Measurements from ENCODE around the gene HOXB9.

The HOXB9 gene

DNA sequence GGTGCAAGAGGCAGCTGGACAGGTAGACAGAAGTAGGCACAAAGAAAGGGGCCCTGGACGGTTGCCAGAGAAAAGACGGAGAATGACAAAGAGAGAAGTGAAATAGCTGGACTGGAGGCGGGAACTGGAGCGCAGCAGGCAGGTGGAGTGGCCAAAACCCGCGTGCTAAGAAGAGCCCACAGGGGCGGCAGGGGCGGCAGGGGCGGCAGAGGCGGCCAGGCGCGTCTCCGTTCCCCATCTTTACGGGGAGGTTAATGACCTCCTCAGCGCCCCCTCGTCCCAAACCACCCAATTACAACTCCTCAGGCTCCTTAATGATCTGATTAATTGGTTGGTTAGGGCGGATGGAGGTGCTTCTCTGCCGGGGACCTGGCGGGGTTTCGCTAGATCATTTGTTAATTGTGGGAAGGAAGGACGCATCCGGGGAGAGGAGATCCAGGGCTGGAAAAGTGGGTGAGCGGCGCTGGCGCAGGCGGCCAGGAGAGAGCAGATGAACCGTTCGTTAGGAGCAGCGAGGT is 15.4 kb upstream of the HOXB9 start:
- no peak overlapping the region for H2AFZ ChIP-seq (ENCODE audit: low read length)
- no peaks in the 10 kb centered on the region for H3K9me2 ChIP-seq (ENCODE audit: low read depth, low read length)
- H3K9me3 ChIP-seq (ENCODE audit: low read length) = no peaks in the 10 kb centered on the region
- no peak for TF ChIP-seq EZH2 (IDR thresholded peaks at IDR 0.05; ENCODE audit: borderline replicate concordance, low read length)
- TF ChIP-seq, protein P1, sequence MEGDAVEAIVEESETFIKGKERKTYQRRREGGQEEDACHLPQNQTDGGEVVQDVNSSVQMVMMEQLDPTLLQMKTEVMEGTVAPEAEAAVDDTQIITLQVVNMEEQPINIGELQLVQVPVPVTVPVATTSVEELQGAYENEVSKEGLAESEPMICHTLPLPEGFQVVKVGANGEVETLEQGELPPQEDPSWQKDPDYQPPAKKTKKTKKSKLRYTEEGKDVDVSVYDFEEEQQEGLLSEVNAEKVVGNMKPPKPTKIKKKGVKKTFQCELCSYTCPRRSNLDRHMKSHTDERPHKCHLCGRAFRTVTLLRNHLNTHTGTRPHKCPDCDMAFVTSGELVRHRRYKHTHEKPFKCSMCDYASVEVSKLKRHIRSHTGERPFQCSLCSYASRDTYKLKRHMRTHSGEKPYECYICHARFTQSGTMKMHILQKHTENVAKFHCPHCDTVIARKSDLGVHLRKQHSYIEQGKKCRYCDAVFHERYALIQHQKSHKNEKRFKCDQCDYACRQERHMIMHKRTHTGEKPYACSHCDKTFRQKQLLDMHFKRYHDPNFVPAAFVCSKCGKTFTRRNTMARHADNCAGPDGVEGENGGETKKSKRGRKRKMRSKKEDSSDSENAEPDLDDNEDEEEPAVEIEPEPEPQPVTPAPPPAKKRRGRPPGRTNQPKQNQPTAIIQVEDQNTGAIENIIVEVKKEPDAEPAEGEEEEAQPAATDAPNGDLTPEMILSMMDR (IDR thresholded peaks at IDR 0.05; ENCODE audit: low read length) = no peak
- no peak overlapping the region for H3K4me3 ChIP-seq (ENCODE audit: low read depth, low read length, poor library complexity, severe bottlenecking)
- 0 out of 2 replicates have a peak, but pooled peaks cover 5% of the 10 kb centered on the region for H3K27me3 ChIP-seq (ENCODE audit: insufficient read depth, low read length)
- H3K36me3 ChIP-seq (ENCODE audit: insufficient read depth, low read length) = no peaks in the 10 kb centered on the region
- H3K27ac ChIP-seq (ENCODE audit: low read depth, low read length, poor library complexity, severe bottlenecking) = no peak overlapping the region
- H3K79me2 ChIP-seq (ENCODE audit: insufficient read depth, low read length) = no peaks in the 10 kb centered on the region
- H3K4me2 ChIP-seq (ENCODE audit: low read length) = no peak overlapping the region
- H3K9ac ChIP-seq (ENCODE audit: low read length) = no peak overlapping the region
- H4K20me1 ChIP-seq (ENCODE audit: insufficient read depth, low read length) = no peaks in the 10 kb centered on the region
- H3K4me1 ChIP-seq (ENCODE audit: insufficient read depth, low read length, severe bottlenecking) = no peaks in the 10 kb centered on the region
- H3F3A ChIP-seq (ENCODE audit: insufficient read depth, low read length) = no peaks in the 10 kb centered on the region

DNA sequence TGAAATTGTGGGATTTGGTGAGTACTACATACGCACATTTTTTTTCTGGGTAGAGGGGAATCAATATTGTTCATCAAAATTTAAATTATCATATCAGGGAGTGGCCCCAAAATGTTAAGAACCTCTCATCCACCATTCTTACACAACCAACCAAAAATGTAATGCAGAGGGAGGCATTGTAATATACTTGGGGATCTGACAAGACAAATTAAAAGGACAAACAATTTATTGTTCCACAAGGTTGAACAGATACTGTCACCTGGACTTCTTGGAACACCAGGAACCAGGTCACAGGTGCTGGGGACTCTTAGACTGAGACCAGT is 14.7 kb upstream of the HOXB9 start:
- TF ChIP-seq EZH2 (IDR thresholded peaks at IDR 0.05; ENCODE audit: borderline replicate concordance, low read length) = no peak
- TF ChIP-seq, protein P1 (IDR thresholded peaks at IDR 0.05; ENCODE audit: low read length) = no peak
- Histone ChIP-seq H3K27ac (ENCODE audit: low read depth, low read length, poor library complexity, severe bottlenecking) (no peak overlapping the region), H3K9ac (ENCODE audit: low read length) (no peak overlapping the region), H3K4me3 (ENCODE audit: low read depth, low read length, poor library complexity, severe bottlenecking) (no peak overlapping the region), H3K4me2 (ENCODE audit: low read length) (no peak overlapping the region), H3K9me3 (ENCODE audit: low read length) (no peaks in the 10 kb centered on the region), H3K9me2 (ENCODE audit: low read depth, low read length) (no peaks in the 10 kb centered on the region), H3K4me1 (ENCODE audit: insufficient read depth, low read length, severe bottlenecking) (no peaks in the 10 kb centered on the region), H3K36me3 (ENCODE audit: insufficient read depth, low read length) (no peaks in the 10 kb centered on the region), H4K20me1 (ENCODE audit: insufficient read depth, low read length) (no peaks in the 10 kb centered on the region), H3K79me2 (ENCODE audit: insufficient read depth, low read length) (no peaks in the 10 kb centered on the region), H3F3A (ENCODE audit: insufficient read depth, low read length) (no peaks in the 10 kb centered on the region), H3K27me3 (ENCODE audit: insufficient read depth, low read length) (0 out of 2 replicates have a peak, but pooled peaks cover 5% of the 10 kb centered on the region), H2AFZ (ENCODE audit: low read length) (no peak overlapping the region)

DNA sequence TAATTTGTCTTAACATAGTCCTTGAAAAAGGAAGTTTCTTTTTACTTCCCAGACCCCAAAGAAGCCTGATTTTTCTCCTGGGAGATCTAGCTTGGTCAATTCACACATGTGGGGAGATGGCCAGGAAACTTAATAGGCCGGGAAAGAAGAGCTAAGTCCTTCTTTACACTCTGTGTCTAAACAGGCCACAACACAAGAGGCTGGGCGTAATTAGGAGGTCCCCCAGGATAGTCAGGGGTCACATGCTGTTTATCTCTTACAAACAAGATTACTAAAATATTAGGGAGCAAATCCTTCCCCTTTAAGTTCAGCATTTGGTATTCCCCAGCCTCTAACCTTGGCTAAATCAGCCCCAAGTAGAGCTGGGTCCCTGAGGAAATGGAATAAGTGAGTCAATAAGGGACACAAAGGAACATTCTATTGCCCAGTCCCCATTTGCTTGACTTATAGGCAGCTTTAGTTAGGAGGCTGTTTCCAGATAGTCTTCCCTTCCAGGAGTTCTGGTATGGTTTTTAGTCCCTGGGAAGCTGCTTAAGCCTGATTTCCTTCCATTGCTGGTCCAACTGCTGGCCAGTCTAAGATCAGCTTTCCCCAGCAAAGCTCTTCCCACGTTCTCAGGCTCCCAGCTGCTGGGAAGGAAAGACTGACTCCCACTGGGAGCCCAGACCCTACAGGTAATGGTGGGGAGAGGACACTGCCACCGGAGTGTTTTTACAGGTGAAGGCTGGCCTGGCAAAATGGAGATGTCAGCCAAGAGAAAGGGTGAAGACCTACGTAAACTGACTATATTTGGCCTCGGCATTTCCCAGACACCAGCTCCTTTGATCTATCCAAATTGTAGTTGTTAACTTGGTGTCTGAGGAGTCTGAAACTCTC is 14.1 kb upstream of the HOXB9 start:
- Histone ChIP-seq H3K9ac (ENCODE audit: low read length) (no peak overlapping the region), H3K9me2 (ENCODE audit: low read depth, low read length) (no peaks in the 10 kb centered on the region), H3F3A (ENCODE audit: insufficient read depth, low read length) (no peaks in the 10 kb centered on the region), H3K4me1 (ENCODE audit: insufficient read depth, low read length, severe bottlenecking) (no peaks in the 10 kb centered on the region), H3K27me3 (ENCODE audit: insufficient read depth, low read length) (0 out of 2 replicates have a peak, but pooled peaks cover 8% of the 10 kb centered on the region), H3K4me2 (ENCODE audit: low read length) (no peak overlapping the region), H3K79me2 (ENCODE audit: insufficient read depth, low read length) (no peaks in the 10 kb centered on the region), H3K9me3 (ENCODE audit: low read length) (no peaks in the 10 kb centered on the region), H2AFZ (ENCODE audit: low read length) (no peak overlapping the region), H3K36me3 (ENCODE audit: insufficient read depth, low read length) (no peaks in the 10 kb centered on the region), H3K27ac (ENCODE audit: low read depth, low read length, poor library complexity, severe bottlenecking) (no peak overlapping the region), H4K20me1 (ENCODE audit: insufficient read depth, low read length) (no peaks in the 10 kb centered on the region), H3K4me3 (ENCODE audit: low read depth, low read length, poor library complexity, severe bottlenecking) (no peak overlapping the region)
- TF ChIP-seq, protein P1 (IDR thresholded peaks at IDR 0.05; ENCODE audit: low read length) = no peak
- no peak for TF ChIP-seq EZH2 (IDR thresholded peaks at IDR 0.05; ENCODE audit: borderline replicate concordance, low read length)

Measured in OCI-LY1 (cell line).